DOHH2 (cell line): ENCODE data around the gene LKAAEAR1.

Experiments used
- CTCF ChIP-seq: fragments of 200-600 bp; sonication (generic); IDR thresholded peaks from one replicate; pipeline ENCODE4 v1.5.1; 2014; ENCODE audit warnings: antibody characterized with exemption, mild to moderate bottlenecking, low read depth, low read length; ENCODE audit not compliant: poor library complexity, severe bottlenecking
- EZH2phosphoT487 ChIP-seq: fragments of 200-600 bp; sonication (generic); IDR thresholded peaks from 2 replicates; pipeline ENCODE4 v1.6.1; 2017; ENCODE audit warnings: borderline replicate concordance, mild to moderate bottlenecking, antibody characterized with exemption, low read length, moderate library complexity, mixed read lengths

GRCh38 chr20:64103871-64104666 lies 19.9 kb upstream of the LKAAEAR1 start:
- TF ChIP-seq CTCF: no peak
- TF ChIP-seq EZH2phosphoT487: no peak
